Measurements from ENCODE around the gene SLC9A7.

SLC9A7 gene

GRCh38 chrX:46626566-46626965 is 132.4 kb downstream of the SLC9A7 start:
- no peaks in the 10 kb centered on the region for H3F3A ChIP-seq (ENCODE audit: low read depth)
- H3K4me3 ChIP-seq (ENCODE audit: low read length, poor library complexity, severe bottlenecking), result no peak overlapping the region
- H4K20me1 ChIP-seq (ENCODE audit: insufficient read depth, low read length, poor library complexity, severe bottlenecking), result no peaks in the 10 kb centered on the region
- H3K27me3 ChIP-seq (ENCODE audit: insufficient read depth, low read length, poor library complexity, severe bottlenecking), result no peaks in the 10 kb centered on the region
- H3K4me1 ChIP-seq (ENCODE audit: insufficient read depth, low read length, poor library complexity, severe bottlenecking), result peaks cover 24% of the 10 kb centered on the region
- H2AFZ ChIP-seq (ENCODE audit: low read length), result no peak overlapping the region
- H3K4me2 ChIP-seq (ENCODE audit: low read depth, low read length, poor library complexity, severe bottlenecking), result peak overlapping the region; percentile 38
- H3K9me3 ChIP-seq (ENCODE audit: insufficient read depth, low read depth, low read length), result no peaks in the 10 kb centered on the region
- no peaks in the 10 kb centered on the region for H3K36me3 ChIP-seq (ENCODE audit: insufficient read depth, low read length)
- H3K9me2 ChIP-seq (replicated peaks; ENCODE audit: low read depth, low read length), result no peaks in the 10 kb centered on the region
- no peaks in the 10 kb centered on the region for H3K79me2 ChIP-seq (ENCODE audit: insufficient read depth, low read length)
- no peak overlapping the region for H3K9ac ChIP-seq (ENCODE audit: low read depth, low read length, poor library complexity, severe bottlenecking)
- TF ChIP-seq CTCF (conservative IDR thresholded peaks at IDR 0.05; ENCODE audit: low read length) (no peak), EZH2phosphoT487 (IDR thresholded peaks at IDR 0.05; ENCODE audit: borderline replicate concordance) (no peak)

DNA sequence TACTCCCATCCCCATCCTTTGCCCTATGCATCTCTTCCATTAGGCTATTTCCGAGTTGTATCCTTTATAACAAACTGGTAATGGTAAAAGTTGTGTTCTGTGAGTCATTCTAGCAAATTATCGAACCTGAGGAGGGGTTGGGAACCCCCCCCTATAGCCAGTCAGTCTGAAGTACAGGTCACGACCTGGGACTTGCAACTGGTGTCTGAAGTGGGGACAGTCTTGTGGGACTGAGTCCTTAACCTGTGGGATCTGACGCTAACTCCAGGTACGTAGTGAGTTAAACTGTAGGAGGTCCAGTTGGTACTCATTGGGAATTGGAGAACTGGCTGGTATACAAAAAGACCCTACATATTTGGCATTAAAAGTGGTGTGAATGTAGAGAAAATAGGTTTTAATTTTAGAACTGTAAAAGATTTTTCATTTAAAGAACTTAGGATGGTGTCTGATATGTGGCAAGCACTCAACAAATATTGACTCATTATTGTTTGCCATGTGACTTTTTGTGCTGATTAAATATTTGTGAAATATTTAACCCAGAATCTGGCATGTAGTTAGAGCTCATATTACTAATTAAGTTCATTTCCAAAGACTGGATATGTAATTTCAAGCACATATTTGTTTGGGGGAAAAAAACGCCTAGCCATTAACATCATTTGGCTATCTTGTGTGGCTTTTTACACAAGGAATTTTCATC is 134.7 kb downstream of the SLC9A7 start:
- no peak overlapping the region for H3K4me3 ChIP-seq (ENCODE audit: low read length, poor library complexity, severe bottlenecking)
- H3K4me2 ChIP-seq (ENCODE audit: low read depth, low read length, poor library complexity, severe bottlenecking), result no peak overlapping the region
- no peaks in the 10 kb centered on the region for H3K9me3 ChIP-seq (ENCODE audit: insufficient read depth, low read depth, low read length)
- H3K36me3 ChIP-seq (ENCODE audit: insufficient read depth, low read length), result no peaks in the 10 kb centered on the region
- no peak overlapping the region for H3K9ac ChIP-seq (ENCODE audit: low read depth, low read length, poor library complexity, severe bottlenecking)
- H2AFZ ChIP-seq (ENCODE audit: low read length), result no peak overlapping the region
- H3F3A ChIP-seq (ENCODE audit: low read depth), result no peaks in the 10 kb centered on the region
- TF ChIP-seq CTCF (conservative IDR thresholded peaks at IDR 0.05; ENCODE audit: low read length) (no peak), EZH2phosphoT487 (IDR thresholded peaks at IDR 0.05; ENCODE audit: borderline replicate concordance) (no peak)
- no peaks in the 10 kb centered on the region for H4K20me1 ChIP-seq (ENCODE audit: insufficient read depth, low read length, poor library complexity, severe bottlenecking)
- H3K9me2 ChIP-seq (replicated peaks; ENCODE audit: low read depth, low read length), result no peaks in the 10 kb centered on the region
- no peaks in the 10 kb centered on the region for H3K79me2 ChIP-seq (ENCODE audit: insufficient read depth, low read length)
- H3K4me1 ChIP-seq (ENCODE audit: insufficient read depth, low read length, poor library complexity, severe bottlenecking), result peaks cover 21% of the 10 kb centered on the region
- no peaks in the 10 kb centered on the region for H3K27me3 ChIP-seq (ENCODE audit: insufficient read depth, low read length, poor library complexity, severe bottlenecking)

GRCh38 chrX:46621572-46621971 is 137.3 kb downstream of the SLC9A7 start:
- Histone ChIP-seq H3K36me3 (ENCODE audit: insufficient read depth, low read length) (no peaks in the 10 kb centered on the region), H4K20me1 (ENCODE audit: insufficient read depth, low read length, poor library complexity, severe bottlenecking) (no peaks in the 10 kb centered on the region), H3K9ac (ENCODE audit: low read depth, low read length, poor library complexity, severe bottlenecking) (no peak overlapping the region), H2AFZ (ENCODE audit: low read length) (no peak overlapping the region), H3K4me1 (ENCODE audit: insufficient read depth, low read length, poor library complexity, severe bottlenecking) (no peaks in the 10 kb centered on the region), H3K4me3 (ENCODE audit: low read length, poor library complexity, severe bottlenecking) (no peak overlapping the region), H3K27me3 (ENCODE audit: insufficient read depth, low read length, poor library complexity, severe bottlenecking) (no peaks in the 10 kb centered on the region), H3K9me2 (replicated peaks; ENCODE audit: low read depth, low read length) (no peaks in the 10 kb centered on the region), H3F3A (ENCODE audit: low read depth) (no peaks in the 10 kb centered on the region), H3K4me2 (ENCODE audit: low read depth, low read length, poor library complexity, severe bottlenecking) (no peak overlapping the region), H3K9me3 (ENCODE audit: insufficient read depth, low read depth, low read length) (no peaks in the 10 kb centered on the region), H3K79me2 (ENCODE audit: insufficient read depth, low read length) (no peaks in the 10 kb centered on the region)
- no peak for TF ChIP-seq CTCF (conservative IDR thresholded peaks at IDR 0.05; ENCODE audit: low read length)
- TF ChIP-seq EZH2phosphoT487 (IDR thresholded peaks at IDR 0.05; ENCODE audit: borderline replicate concordance), result no peak

Data from Loucy (cell line).